ENCODE results near the gene CCR4.
"Not testable (repeated sequence)": the region's sequence is repeated elsewhere in the genome, so short reads cannot be mapped to it uniquely, and the experiment has no call there.

CCR4 gene

GRCh38 chr3:32952369-32953077 is 1.1 kb downstream of the CCR4 start:
- no peak for DNase-seq

- no peak for DNase-seq
These were observed 3.1 kb downstream of the CCR4 start for GRCh38 chr3:32954506-32954905.

GRCh38 chr3:32956750-32957570 is 5.5 kb downstream of the CCR4 start:
- no peak for DNase-seq

- no peak for DNase-seq
These were observed 7.1 kb downstream of the CCR4 start for GRCh38 chr3:32958509-32958908.

GRCh38 chr3:32959371-32959770 is 7.9 kb downstream of the CCR4 start:
- no peak for DNase-seq

- DNase-seq, result no peak
These were observed 9.1 kb downstream of the CCR4 start for GRCh38 chr3:32960404-32961170.

GRCh38 chr3:32961189-32961715 is 9.8 kb downstream of the CCR4 start:
- DNase-seq, result no peak

- no peak for DNase-seq
These were observed 12.4 kb downstream of the CCR4 start for GRCh38 chr3:32963871-32964270.

GRCh38 chr3:32964781-32965180 is 13.3 kb downstream of the CCR4 start:
- not testable (repeated sequence) for DNase-seq

- not testable (repeated sequence) for DNase-seq
These were observed 14.3 kb downstream of the CCR4 start for GRCh38 chr3:32965617-32966213.

GRCh38 chr3:32966627-32967026 is 15.2 kb downstream of the CCR4 start:
- not testable (repeated sequence) for DNase-seq

- no peak for DNase-seq
These were observed 16.9 kb downstream of the CCR4 start for GRCh38 chr3:32968166-32968919.

GRCh38 chr3:32968920-32969389 is 17.5 kb downstream of the CCR4 start:
- DNase-seq, result no peak

- no peak for DNase-seq
These were observed 18.2 kb downstream of the CCR4 start for GRCh38 chr3:32969656-32970055.

- not testable (repeated sequence) for DNase-seq
These were observed 19.8 kb downstream of the CCR4 start for GRCh38 chr3:32971291-32971690.

GRCh38 chr3:32972482-32973146 is 21.2 kb downstream of the CCR4 start:
- DNase-seq, result no peak

- DNase-seq, result no peak
These were observed 22.5 kb downstream of the CCR4 start for GRCh38 chr3:32973982-32974381.

- DNase-seq, result no peak
These were observed 24.6 kb downstream of the CCR4 start for GRCh38 chr3:32975891-32976595.

- DNase-seq, result no peak
These were observed 26.4 kb downstream of the CCR4 start for GRCh38 chr3:32977861-32978260.

GRCh38 chr3:32978331-32978730 is 26.9 kb downstream of the CCR4 start:
- DNase-seq, result no peak

- no peak for DNase-seq
These were observed 31.7 kb downstream of the CCR4 start for GRCh38 chr3:32983124-32983523.
